Nephron progenitor cell (in vitro differentiated cells): ENCODE measurements around the gene C11orf68.

Experiments used
- DNase-seq: peaks from one replicate; pipeline ENCODE4 v3.0.0; 2021
- H3K27ac Mint-ChIP-seq: 2 replicates; pipeline ENCODE4 v1.8.0; 2021; ENCODE audit warnings: mild to moderate bottlenecking, moderate library complexity, mixed read lengths
- H3K27me3 Mint-ChIP-seq: 2 replicates; pipeline ENCODE4 v1.8.0; 2021; ENCODE audit warnings: mild to moderate bottlenecking, low read depth, mixed read lengths; ENCODE audit not compliant: poor library complexity
- H3K36me3 Mint-ChIP-seq: 2 replicates; pipeline ENCODE4 v1.8.0; 2021; ENCODE audit warnings: low read depth, mixed read lengths
- H3K4me1 Mint-ChIP-seq: 2 replicates; pipeline ENCODE4 v1.8.0; 2021; ENCODE audit warnings: mixed read lengths
- H3K4me3 Mint-ChIP-seq: 2 replicates; pipeline ENCODE4 v1.8.0; 2021; ENCODE audit warnings: mild to moderate bottlenecking, moderate library complexity, mixed read lengths
- H3K9me3 Mint-ChIP-seq: 2 replicates; pipeline ENCODE4 v1.8.0; 2021; ENCODE audit warnings: mild to moderate bottlenecking, moderate library complexity, mixed read lengths
- TF ChIP-seq, protein P1 (sequence below): fragments of 200-600 bp; sonication (generic); IDR thresholded peaks from 2 replicates; pipeline ENCODE4 v1.5.0; 2021; ENCODE audit warnings: antibody characterized with exemption

Gene C11orf68

DNA sequence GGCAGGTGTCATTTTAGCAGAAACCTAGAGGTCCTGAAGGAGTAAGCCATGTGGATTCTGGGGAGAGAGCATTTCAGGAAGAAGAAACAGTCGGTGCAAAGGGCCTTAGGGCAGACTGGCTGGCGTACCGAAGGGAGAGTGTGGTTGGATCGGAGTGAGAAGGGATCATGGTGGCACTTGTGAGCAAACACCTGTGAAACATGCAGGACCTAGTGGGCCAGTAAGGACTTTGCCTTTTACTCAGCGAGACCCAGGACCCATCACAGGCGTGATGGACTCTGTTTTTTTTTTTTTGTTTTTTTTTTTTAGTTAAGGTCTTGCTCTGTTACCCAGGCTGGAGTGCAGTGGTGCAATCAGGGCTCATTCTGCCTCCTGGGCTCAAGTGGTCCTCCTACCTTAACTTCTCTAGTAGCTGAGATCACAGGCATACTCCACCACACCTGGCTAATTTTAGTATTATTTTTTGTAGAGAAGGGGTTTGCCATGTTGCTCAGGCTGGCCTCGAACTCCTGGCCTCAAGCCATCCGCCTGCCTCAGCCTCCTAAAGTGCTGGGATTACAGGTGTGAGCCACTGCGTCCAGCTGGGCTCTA, 23.0 kb upstream of the C11orf68 start:
- H3K9me3 Mint-ChIP-seq, result no peaks in the 10 kb centered on the region
- peaks cover 12% of the 10 kb centered on the region for H3K27me3 Mint-ChIP-seq
- H3K36me3 Mint-ChIP-seq, result no peaks in the 10 kb centered on the region
- peaks cover 32% of the 10 kb centered on the region for H3K4me1 Mint-ChIP-seq
- DNase-seq, result no peak
- H3K4me3 Mint-ChIP-seq, result no peak overlapping the region
- TF ChIP-seq, protein P1, sequence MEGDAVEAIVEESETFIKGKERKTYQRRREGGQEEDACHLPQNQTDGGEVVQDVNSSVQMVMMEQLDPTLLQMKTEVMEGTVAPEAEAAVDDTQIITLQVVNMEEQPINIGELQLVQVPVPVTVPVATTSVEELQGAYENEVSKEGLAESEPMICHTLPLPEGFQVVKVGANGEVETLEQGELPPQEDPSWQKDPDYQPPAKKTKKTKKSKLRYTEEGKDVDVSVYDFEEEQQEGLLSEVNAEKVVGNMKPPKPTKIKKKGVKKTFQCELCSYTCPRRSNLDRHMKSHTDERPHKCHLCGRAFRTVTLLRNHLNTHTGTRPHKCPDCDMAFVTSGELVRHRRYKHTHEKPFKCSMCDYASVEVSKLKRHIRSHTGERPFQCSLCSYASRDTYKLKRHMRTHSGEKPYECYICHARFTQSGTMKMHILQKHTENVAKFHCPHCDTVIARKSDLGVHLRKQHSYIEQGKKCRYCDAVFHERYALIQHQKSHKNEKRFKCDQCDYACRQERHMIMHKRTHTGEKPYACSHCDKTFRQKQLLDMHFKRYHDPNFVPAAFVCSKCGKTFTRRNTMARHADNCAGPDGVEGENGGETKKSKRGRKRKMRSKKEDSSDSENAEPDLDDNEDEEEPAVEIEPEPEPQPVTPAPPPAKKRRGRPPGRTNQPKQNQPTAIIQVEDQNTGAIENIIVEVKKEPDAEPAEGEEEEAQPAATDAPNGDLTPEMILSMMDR, result no peak
- H3K27ac Mint-ChIP-seq, result peak overlapping the region; percentile 62

DNA sequence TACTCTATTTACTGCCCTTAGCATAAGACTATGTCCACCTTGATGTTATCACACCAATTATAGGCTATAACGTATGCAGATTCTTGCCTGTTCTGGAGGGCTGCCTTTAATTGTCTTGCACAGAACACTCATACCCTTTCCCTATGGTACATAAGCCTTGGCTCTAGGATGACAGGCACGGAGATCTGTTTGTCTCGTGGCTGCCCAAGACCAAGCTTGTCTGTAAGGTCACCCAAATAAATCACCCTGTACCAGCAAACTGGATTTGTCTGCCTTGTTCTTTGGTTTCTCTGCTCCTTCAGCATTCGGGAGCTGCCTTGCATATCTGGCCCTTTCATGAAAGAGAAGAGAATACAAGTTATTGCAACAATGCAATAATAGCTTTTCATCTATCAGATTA, 18.9 kb upstream of the C11orf68 start:
- peaks cover 14% of the 10 kb centered on the region for H3K27me3 Mint-ChIP-seq
- H3K4me1 Mint-ChIP-seq, result peaks cover 21% of the 10 kb centered on the region
- no peaks in the 10 kb centered on the region for H3K36me3 Mint-ChIP-seq
- H3K9me3 Mint-ChIP-seq, result no peaks in the 10 kb centered on the region
- no peak overlapping the region for H3K4me3 Mint-ChIP-seq
- H3K27ac Mint-ChIP-seq, result no peak overlapping the region
- TF ChIP-seq, protein P1, result no peak
- no peak for DNase-seq

GRCh38 chr11:65934014-65934413, 15.2 kb upstream of the C11orf68 start:
- H3K4me3 Mint-ChIP-seq, result no peak overlapping the region
- peaks cover 29% of the 10 kb centered on the region for H3K4me1 Mint-ChIP-seq
- H3K36me3 Mint-ChIP-seq, result no peaks in the 10 kb centered on the region
- H3K27me3 Mint-ChIP-seq, result peaks cover 14% of the 10 kb centered on the region
- TF ChIP-seq, protein P1, result no peak
- H3K9me3 Mint-ChIP-seq, result no peaks in the 10 kb centered on the region
- no peak for DNase-seq
- no peak overlapping the region for H3K27ac Mint-ChIP-seq

GRCh38 chr11:65932558-65932919, 13.7 kb upstream of the C11orf68 start:
- Mint-ChIP-seq H3K9me3 (no peaks in the 10 kb centered on the region), H3K4me3 (no peak overlapping the region), H3K27ac (no peak overlapping the region), H3K27me3 (peaks cover 10% of the 10 kb centered on the region), H3K4me1 (peaks cover 23% of the 10 kb centered on the region), H3K36me3 (no peaks in the 10 kb centered on the region)
- no peak for DNase-seq
- TF ChIP-seq, protein P1, result no peak

DNA sequence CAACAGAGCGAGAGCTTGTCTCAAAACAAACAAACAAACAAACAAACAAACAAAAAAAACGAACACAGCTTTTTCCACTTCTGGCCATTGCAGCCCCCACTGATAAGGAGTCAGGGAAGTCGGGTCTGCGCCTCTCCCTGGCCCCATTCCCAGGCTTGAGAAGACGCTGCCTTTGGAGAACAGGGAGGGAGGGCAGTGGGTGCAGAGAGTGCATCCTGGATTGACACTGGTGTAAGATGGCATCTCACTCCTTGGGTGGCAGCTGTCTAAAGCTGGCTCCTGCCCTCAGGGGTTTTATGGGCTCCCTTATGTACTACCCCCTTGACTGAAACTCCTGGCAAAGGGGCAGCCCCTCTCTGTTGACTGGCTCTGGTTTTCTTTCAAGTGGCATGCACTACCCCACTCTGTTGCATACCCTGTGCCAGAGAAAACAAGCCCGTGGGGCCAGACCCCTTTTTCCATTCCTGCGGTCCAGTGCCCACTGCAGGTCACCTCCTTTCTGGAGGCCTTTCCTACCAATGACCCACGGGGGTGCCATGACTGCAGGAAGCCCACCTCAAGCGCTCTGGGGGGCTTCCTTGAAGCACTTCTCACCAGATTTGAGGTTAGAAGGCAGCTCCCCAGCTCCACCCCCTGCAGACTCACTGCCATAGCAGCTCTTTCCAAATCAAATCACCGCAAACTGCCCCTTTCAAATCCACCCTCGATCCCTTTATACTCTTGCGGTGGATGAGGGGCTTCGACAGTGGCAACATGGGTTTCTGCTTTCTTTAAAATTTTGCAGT, 13.1 kb upstream of the C11orf68 start:
- DNase-seq, result no peak
- Mint-ChIP-seq H3K4me3 (no peak overlapping the region), H3K27me3 (peaks cover 6% of the 10 kb centered on the region), H3K36me3 (no peaks in the 10 kb centered on the region), H3K9me3 (no peaks in the 10 kb centered on the region), H3K4me1 (peaks cover 23% of the 10 kb centered on the region), H3K27ac (no peak overlapping the region)
- TF ChIP-seq, protein P1, result no peak

GRCh38 chr11:65928667-65929066, 9.8 kb upstream of the C11orf68 start:
- Mint-ChIP-seq H3K36me3 (no peaks in the 10 kb centered on the region), H3K27ac (no peak overlapping the region), H3K27me3 (peaks cover 3% of the 10 kb centered on the region), H3K4me1 (peaks cover 19% of the 10 kb centered on the region), H3K9me3 (no peaks in the 10 kb centered on the region), H3K4me3 (no peak overlapping the region)
- DNase-seq, result no peak
- TF ChIP-seq, protein P1, result no peak
